HEK293 (cell line): ENCODE data around the gene MRPL19.

Experiments
- CTCF ChIA-PET: fragments of 350-600 bp; formaldehyde crosslinking; extraction: SDS; loops from one replicate; lab custom pipeline; 2021; ENCODE audit warnings: antibody characterized with exemption; lab: Yijun Ruan, JAX
- POLR2A ChIA-PET: fragments of 300-600 bp; formaldehyde crosslinking; extraction: SDS; loops from one replicate; lab custom pipeline; 2020; ENCODE audit warnings: antibody characterized with exemption, inconsistent platforms; lab: Yijun Ruan, JAX
- H3K27ac ChIP-seq: fragments of 200-500 bp; sonication (Bioruptor generic); 2 replicates; pipeline ENCODE4 v1.5.1; 2014; ENCODE audit warnings: low read depth, low read length, control low read depth, inconsistent platforms; ENCODE audit errors: extremely low read depth
- H3K36me3 ChIP-seq, 2 experiments: fragments of 200-500 bp in 1 of 2; sonication (Bioruptor generic) in 1 of 2; 1 replicate in 1 of 2; 2 replicates in 1 of 2; pipeline ENCODE4 v1.5.1; 2014 to 2017; ENCODE audit warnings: inconsistent platforms in 2 of 2, low read length in 2 of 2; ENCODE audit not compliant: control insufficient read depth in 2 of 2, insufficient read depth in 1 of 2
- H3K4me1 ChIP-seq: fragments of 200-500 bp; sonication (Bioruptor generic); 2 replicates; pipeline ENCODE4 v1.5.1; 2014; ENCODE audit warnings: mild to moderate bottlenecking, low read length, inconsistent platforms; ENCODE audit not compliant: control insufficient read depth, insufficient read depth
- H3K4me3 ChIP-seq: 2 replicates; pipeline ENCODE4 v1.5.1; 2011; ENCODE audit warnings: low read depth, mild to moderate bottlenecking, control low read depth, low read length, moderate library complexity
- H3K9me3 ChIP-seq: fragments of 200-500 bp; sonication (Bioruptor generic); 2 replicates; pipeline ENCODE4 v1.5.1; 2014; ENCODE audit warnings: low read depth, low read length, inconsistent platforms; ENCODE audit not compliant: control insufficient read depth, insufficient read depth
- KLF8 ChIP-seq: fragments of 450-650 bp; formaldehyde crosslinking; IDR thresholded peaks from 2 replicates; pipeline ENCODE4 v1.5.1; 2016; ENCODE audit warnings: missing biosample characterization, missing genetic modification characterization
- OSR2 ChIP-seq: fragments of 450-650 bp; formaldehyde crosslinking; IDR thresholded peaks from 2 replicates; pipeline ENCODE4 v1.5.1; 2016; ENCODE audit warnings: missing biosample characterization, missing genetic modification characterization
- PRDM6 ChIP-seq: fragments of 450-650 bp; formaldehyde crosslinking; IDR thresholded peaks from 2 replicates; pipeline ENCODE4 v1.5.1; 2017; ENCODE audit warnings: missing biosample characterization, missing genetic modification characterization
- SCRT2 ChIP-seq: fragments of 450-650 bp; formaldehyde crosslinking; IDR thresholded peaks from 2 replicates; pipeline ENCODE4 v1.5.1; 2016; ENCODE audit warnings: missing biosample characterization, missing genetic modification characterization
- ZBTB8A ChIP-seq: fragments of 450-650 bp; formaldehyde crosslinking; IDR thresholded peaks from 2 replicates; pipeline ENCODE4 v1.5.1; 2016; ENCODE audit warnings: missing biosample characterization, missing genetic modification characterization
- ZNF114 ChIP-seq: fragments of 450-650 bp; formaldehyde crosslinking; IDR thresholded peaks from 2 replicates; pipeline ENCODE4 v1.5.0; 2017; ENCODE audit warnings: missing biosample characterization, missing genetic modification characterization
- ZNF16 ChIP-seq: fragments of 450-650 bp; formaldehyde crosslinking; IDR thresholded peaks from 2 replicates; pipeline ENCODE4 v1.5.1; 2016; ENCODE audit warnings: low read depth, missing biosample characterization, missing genetic modification characterization
- ZNF302 ChIP-seq: fragments of 450-650 bp; formaldehyde crosslinking; IDR thresholded peaks from 2 replicates; pipeline ENCODE4 v1.5.1; 2016; ENCODE audit warnings: missing biosample characterization, missing genetic modification characterization, low read depth
- ZNF366 ChIP-seq: fragments of 450-650 bp; formaldehyde crosslinking; conservative IDR thresholded peaks from 2 replicates; pipeline ENCODE4 v1.5.1; 2016; ENCODE audit warnings: missing biosample characterization, missing genetic modification characterization
- ZNF416 ChIP-seq: fragments of 450-650 bp; formaldehyde crosslinking; IDR thresholded peaks from 2 replicates; pipeline ENCODE4 v1.5.1; 2016; ENCODE audit warnings: missing biosample characterization, missing genetic modification characterization
- ZNF426 ChIP-seq: fragments of 450-650 bp; formaldehyde crosslinking; IDR thresholded peaks from 2 replicates; pipeline ENCODE4 v1.5.1; 2017; ENCODE audit warnings: missing biosample characterization, missing genetic modification characterization, mild to moderate bottlenecking, inconsistent platforms, moderate library complexity
- ZNF707 ChIP-seq: fragments of 450-650 bp; formaldehyde crosslinking; IDR thresholded peaks from 2 replicates; pipeline ENCODE4 v1.5.1; 2016; ENCODE audit warnings: missing biosample characterization, missing genetic modification characterization
- ZNF747 ChIP-seq: fragments of 450-650 bp; formaldehyde crosslinking; IDR thresholded peaks from 2 replicates; pipeline ENCODE4 v1.5.1; 2016; ENCODE audit warnings: missing biosample characterization, missing genetic modification characterization
- ZNF776 ChIP-seq: fragments of 450-650 bp; formaldehyde crosslinking; IDR thresholded peaks from 2 replicates; pipeline ENCODE4 v1.5.0; 2017; ENCODE audit warnings: missing biosample characterization, missing genetic modification characterization, borderline replicate concordance
- ZNF792 ChIP-seq: fragments of 450-650 bp; formaldehyde crosslinking; IDR thresholded peaks from 2 replicates; pipeline ENCODE4 v1.5.1; 2016; ENCODE audit warnings: missing biosample characterization, missing genetic modification characterization
- ZSCAN23 ChIP-seq: fragments of 450-650 bp; formaldehyde crosslinking; IDR thresholded peaks from 2 replicates; pipeline ENCODE4 v1.5.1; 2016; ENCODE audit warnings: missing biosample characterization, missing genetic modification characterization
- ZSCAN30 ChIP-seq: fragments of 450-650 bp; IDR thresholded peaks from 2 replicates; pipeline ENCODE4 v1.5.1; 2018; ENCODE audit warnings: missing biosample characterization, mild to moderate bottlenecking, missing genetic modification characterization, moderate library complexity
- TF ChIP-seq, protein P1 (sequence below): fragments of 450-650 bp; formaldehyde crosslinking; conservative IDR thresholded peaks from 2 replicates; pipeline ENCODE4 v1.5.1; 2016; ENCODE audit warnings: low read depth, missing biosample characterization, missing genetic modification characterization

The MRPL19 gene

GRCh38 chr2:75703589-75704287 is 57.2 kb downstream of the MRPL19 start:
- Histone ChIP-seq H3K4me1 (0 out of 2 replicates have a peak, but pooled peaks cover 3% of the 10 kb centered on the region), H3K36me3 (peaks cover 43 to 71% of the 10 kb centered on the region in 2 experiments), H3K9me3 (no peaks in the 10 kb centered on the region), H3K4me3 (no peak overlapping the region), H3K27ac (no peak overlapping the region)
- ChIA-PET CTCF (no interaction called here), POLR2A (no interaction called here)
- TF ChIP-seq ZNF366 (tag by site-specific recombination) (no peak), ZSCAN30 (no peak), PRDM6 (tag by site-specific recombination) (peak; percentile 83), KLF8 (tag by site-specific recombination) (0 out of 2 replicates have a peak, but pooled peaks have one; percentile 24), OSR2 (tag by site-specific recombination) (0 out of 2 replicates have a peak, but pooled peaks have one; percentile 31)

- H3K36me3 ChIP-seq, result peaks cover 24 to 50% of the 10 kb centered on the region in 2 experiments
- H3K4me1 ChIP-seq, result 0 out of 2 replicates have a peak, but pooled peaks cover 3% of the 10 kb centered on the region
- ChIA-PET POLR2A (no interaction called here), CTCF (interaction anchor here (0.7 kb wide), 1 partner anchor 239 kb away, joined by 3 read pairs; no protein-coding TSS in a partner anchor)
- no peaks in the 10 kb centered on the region for H3K9me3 ChIP-seq
- TF ChIP-seq ZNF707 (no peak), ZNF416 (tag by site-specific recombination) (no peak), ZNF114 (tag by site-specific recombination) (no peak), ZNF16 (tag by site-specific recombination) (no peak), ZNF426 (tag by site-specific recombination) (no peak), ZBTB8A (tag by site-specific recombination) (no peak), ZNF747 (tag by site-specific recombination) (no peak), ZNF792 (no peak), ZSCAN23 (tag by site-specific recombination) (no peak), SCRT2 (tag by site-specific recombination) (no peak), ZNF302 (tag by site-specific recombination) (no peak), ZNF776 (tag by site-specific recombination) (no peak)
- TF ChIP-seq, protein P1, sequence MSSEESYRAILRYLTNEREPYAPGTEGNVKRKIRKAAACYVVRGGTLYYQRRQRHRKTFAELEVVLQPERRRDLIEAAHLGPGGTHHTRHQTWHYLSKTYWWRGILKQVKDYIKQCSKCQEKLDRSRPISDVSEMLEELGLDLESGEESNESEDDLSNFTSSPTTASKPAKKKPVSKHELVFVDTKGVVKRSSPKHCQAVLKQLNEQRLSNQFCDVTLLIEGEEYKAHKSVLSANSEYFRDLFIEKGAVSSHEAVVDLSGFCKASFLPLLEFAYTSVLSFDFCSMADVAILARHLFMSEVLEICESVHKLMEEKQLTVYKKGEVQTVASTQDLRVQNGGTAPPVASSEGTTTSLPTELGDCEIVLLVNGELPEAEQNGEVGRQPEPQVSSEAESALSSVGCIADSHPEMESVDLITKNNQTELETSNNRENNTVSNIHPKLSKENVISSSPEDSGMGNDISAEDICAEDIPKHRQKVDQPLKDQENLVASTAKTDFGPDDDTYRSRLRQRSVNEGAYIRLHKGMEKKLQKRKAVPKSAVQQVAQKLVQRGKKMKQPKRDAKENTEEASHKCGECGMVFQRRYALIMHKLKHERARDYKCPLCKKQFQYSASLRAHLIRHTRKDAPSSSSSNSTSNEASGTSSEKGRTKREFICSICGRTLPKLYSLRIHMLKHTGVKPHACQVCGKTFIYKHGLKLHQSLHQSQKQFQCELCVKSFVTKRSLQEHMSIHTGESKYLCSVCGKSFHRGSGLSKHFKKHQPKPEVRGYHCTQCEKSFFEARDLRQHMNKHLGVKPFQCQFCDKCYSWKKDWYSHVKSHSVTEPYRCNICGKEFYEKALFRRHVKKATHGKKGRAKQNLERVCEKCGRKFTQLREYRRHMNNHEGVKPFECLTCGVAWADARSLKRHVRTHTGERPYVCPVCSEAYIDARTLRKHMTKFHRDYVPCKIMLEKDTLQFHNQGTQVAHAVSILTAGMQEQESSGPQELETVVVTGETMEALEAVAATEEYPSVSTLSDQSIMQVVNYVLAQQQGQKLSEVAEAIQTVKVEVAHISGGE, result no peak
- TF ChIP-seq, all 188 proteins: peak for 0
- Histone ChIP-seq H3K27ac (no peak overlapping the region), H3K4me3 (no peak overlapping the region)
These were observed 59.3 kb downstream of the MRPL19 start for GRCh38 chr2:75705921-75706320.
